Stomach smooth muscle (tissue), 2 donors: Measurements from ENCODE around the gene SPACDR.

Experiments
- H3K27ac ChIP-seq: one replicate; pipeline ENCODE4 v1.7.0; 2013; ENCODE audit warnings: mild to moderate bottlenecking, low read length, inconsistent platforms
- H3K27me3 ChIP-seq, 2 donors: one replicate each; pipeline ENCODE4 v1.7.0; 2013; ENCODE audit warnings: low read length in 2 of 2; ENCODE audit not compliant: insufficient read depth in 2 of 2, control insufficient read depth in 1 of 2
- H3K36me3 ChIP-seq, 2 donors: one replicate each; pipeline ENCODE4 v1.7.0; 2013; ENCODE audit warnings: low read length in 2 of 2; ENCODE audit not compliant: control insufficient read depth in 2 of 2, insufficient read depth in 2 of 2
- H3K4me1 ChIP-seq: one replicate; pipeline ENCODE4 v1.7.0; 2013; ENCODE audit warnings: low read length; ENCODE audit not compliant: control insufficient read depth, insufficient read depth
- H3K4me3 ChIP-seq, 2 donors: one replicate each; pipeline ENCODE4 v1.7.0; 2013; ENCODE audit warnings: low read length in 2 of 2
- H3K9ac ChIP-seq, 2 donors: one replicate each; pipeline ENCODE4 v1.7.0; 2013; ENCODE audit warnings: low read length in 2 of 2, mild to moderate bottlenecking in 1 of 2
- H3K9me3 ChIP-seq, 2 donors: one replicate each; pipeline ENCODE4 v1.7.0; 2013; ENCODE audit warnings: low read length in 2 of 2; ENCODE audit not compliant: control insufficient read depth in 2 of 2
- donor health status: healthy.
- donor health status: Pancreatic carcinoma.

SPACDR gene

GRCh38 chr7:100483722-100484672 is 19.9 kb upstream of the SPACDR start, which contains the start of gene NYAP1:
Gene NYAP1, plus strand, starts transcription at chr7:100483927. Its CDS starts 1,385 bp downstream, at chr7:100485312.
- H3K27me3 ChIP-seq: no peaks in the 10 kb centered on the region
- H3K27ac ChIP-seq: no peak within 1 kb of the TSS
- no peaks in the 10 kb centered on the region for H3K9me3 ChIP-seq
- H3K4me1 ChIP-seq: peaks cover 17% of the 10 kb centered on the region
- peak within 1 kb of the TSS; percentile 15 to 58 for H3K9ac ChIP-seq
- no peaks in the 10 kb centered on the region for H3K36me3 ChIP-seq
- peak within 1 kb of the TSS; percentile 53 to 69 for H3K4me3 ChIP-seq

GRCh38 chr7:100483090-100483721 is 19.1 kb upstream of the SPACDR start:
- H3K4me1 ChIP-seq: peaks cover 17% of the 10 kb centered on the region
- no peaks in the 10 kb centered on the region for H3K27me3 ChIP-seq
- peak overlapping the region; percentile 53 to 69 for H3K4me3 ChIP-seq
- H3K27ac ChIP-seq: no peak overlapping the region
- H3K9me3 ChIP-seq: no peaks in the 10 kb centered on the region
- no peak overlapping the region for H3K9ac ChIP-seq
- H3K36me3 ChIP-seq: no peaks in the 10 kb centered on the region

- Histone ChIP-seq H3K4me3 (peak overlapping the region; percentile 53 to 69), H3K36me3 (no peaks in the 10 kb centered on the region), H3K9me3 (no peaks in the 10 kb centered on the region), H3K4me1 (peaks cover 19% of the 10 kb centered on the region), H3K27ac (no peak overlapping the region), H3K27me3 (no peaks in the 10 kb centered on the region), H3K9ac (peak overlapping the region in 1 of 2 donors; percentile 58)
Measured at GRCh38 chr7:100482728-100483089, 18.6 kb upstream of the SPACDR start.

GRCh38 chr7:100481466-100481865 is 17.4 kb upstream of the SPACDR start:
- Histone ChIP-seq H3K9me3 (no peaks in the 10 kb centered on the region), H3K27me3 (no peaks in the 10 kb centered on the region), H3K36me3 (no peaks in the 10 kb centered on the region), H3K4me3 (no peak overlapping the region), H3K9ac (no peak overlapping the region), H3K4me1 (peaks cover 31% of the 10 kb centered on the region), H3K27ac (no peak overlapping the region)

- Histone ChIP-seq H3K4me3 (peak within 1 kb of the TSS; percentile 65 to 90), H3K27me3 (no peaks in the 10 kb centered on the region), H3K27ac (peak within 1 kb of the TSS; percentile 91), H3K9me3 (no peaks in the 10 kb centered on the region), H3K9ac (peak within 1 kb of the TSS; percentile 92 to 93), H3K36me3 (peaks cover 2 to 5% of the 10 kb centered on the region in 2 donors), H3K4me1 (peaks cover 47% of the 10 kb centered on the region)
Measured at GRCh38 chr7:100478958-100479660, 15.0 kb upstream of the SPACDR start, which contains the start of gene TSC22D4. Gene TSC22D4, minus strand, starts transcription at chr7:100479214. Its CDS starts 1,176 bp downstream, at chr7:100478038.

- peaks cover 9% of the 10 kb centered on the region in 2 donors for H3K36me3 ChIP-seq
- peak overlapping the region; percentile 91 for H3K27ac ChIP-seq
- H3K9ac ChIP-seq: peak overlapping the region; percentile 62 to 93
- H3K9me3 ChIP-seq: no peaks in the 10 kb centered on the region
- H3K27me3 ChIP-seq: no peaks in the 10 kb centered on the region
- H3K4me3 ChIP-seq: peak overlapping the region; percentile 65 to 90
- peaks cover 44% of the 10 kb centered on the region for H3K4me1 ChIP-seq
Measured at GRCh38 chr7:100477871-100478267, 13.8 kb upstream of the SPACDR start.

GRCh38 chr7:100476903-100477870 is 13.1 kb upstream of the SPACDR start:
- Histone ChIP-seq H3K9me3 (no peaks in the 10 kb centered on the region), H3K4me3 (peak overlapping the region; percentile 65 to 90), H3K36me3 (peaks cover 9 to 11% of the 10 kb centered on the region in 2 donors), H3K27me3 (no peaks in the 10 kb centered on the region), H3K27ac (peak overlapping the region; percentile 91), H3K9ac (peak overlapping the region; percentile 62 to 93), H3K4me1 (peaks cover 40% of the 10 kb centered on the region)

GRCh38 chr7:100476101-100476780 is 12.2 kb upstream of the SPACDR start:
- Histone ChIP-seq H3K4me1 (peaks cover 44% of the 10 kb centered on the region), H3K4me3 (peak overlapping the region; percentile 65 to 90), H3K9ac (peak overlapping the region; percentile 62 to 93), H3K9me3 (no peaks in the 10 kb centered on the region), H3K27me3 (no peaks in the 10 kb centered on the region), H3K36me3 (peaks cover 11 to 14% of the 10 kb centered on the region in 2 donors), H3K27ac (peak overlapping the region; percentile 91)

GRCh38 chr7:100475549-100475948 is 11.5 kb upstream of the SPACDR start:
- Histone ChIP-seq H3K4me1 (peaks cover 44% of the 10 kb centered on the region), H3K9ac (peak overlapping the region; percentile 62 to 93), H3K27ac (peak overlapping the region; percentile 91), H3K9me3 (no peaks in the 10 kb centered on the region), H3K4me3 (peak overlapping the region; percentile 65 to 90), H3K36me3 (peaks cover 11 to 14% of the 10 kb centered on the region in 2 donors), H3K27me3 (no peaks in the 10 kb centered on the region)
